Activated CD4-positive, alpha-beta T cell treated with anti-CD3 and anti-CD28 coated beads, Interleukin-2, Interleukin-6, amounts not matched to agents 100 ng/mL and 50 ng/mL, durations not matched to agents 16 hours and 8 hours (primary cell): Measurements from ENCODE around the gene SLC26A11.
"Not testable (repeated sequence)": the region's sequence is repeated elsewhere in the genome, so short reads cannot be mapped to it uniquely, and the experiment has no call there.

Experiments
- DNase-seq: peaks from one replicate; pipeline ENCODE4 v3.0.0-alpha.2; 2020

Gene SLC26A11

DNA sequence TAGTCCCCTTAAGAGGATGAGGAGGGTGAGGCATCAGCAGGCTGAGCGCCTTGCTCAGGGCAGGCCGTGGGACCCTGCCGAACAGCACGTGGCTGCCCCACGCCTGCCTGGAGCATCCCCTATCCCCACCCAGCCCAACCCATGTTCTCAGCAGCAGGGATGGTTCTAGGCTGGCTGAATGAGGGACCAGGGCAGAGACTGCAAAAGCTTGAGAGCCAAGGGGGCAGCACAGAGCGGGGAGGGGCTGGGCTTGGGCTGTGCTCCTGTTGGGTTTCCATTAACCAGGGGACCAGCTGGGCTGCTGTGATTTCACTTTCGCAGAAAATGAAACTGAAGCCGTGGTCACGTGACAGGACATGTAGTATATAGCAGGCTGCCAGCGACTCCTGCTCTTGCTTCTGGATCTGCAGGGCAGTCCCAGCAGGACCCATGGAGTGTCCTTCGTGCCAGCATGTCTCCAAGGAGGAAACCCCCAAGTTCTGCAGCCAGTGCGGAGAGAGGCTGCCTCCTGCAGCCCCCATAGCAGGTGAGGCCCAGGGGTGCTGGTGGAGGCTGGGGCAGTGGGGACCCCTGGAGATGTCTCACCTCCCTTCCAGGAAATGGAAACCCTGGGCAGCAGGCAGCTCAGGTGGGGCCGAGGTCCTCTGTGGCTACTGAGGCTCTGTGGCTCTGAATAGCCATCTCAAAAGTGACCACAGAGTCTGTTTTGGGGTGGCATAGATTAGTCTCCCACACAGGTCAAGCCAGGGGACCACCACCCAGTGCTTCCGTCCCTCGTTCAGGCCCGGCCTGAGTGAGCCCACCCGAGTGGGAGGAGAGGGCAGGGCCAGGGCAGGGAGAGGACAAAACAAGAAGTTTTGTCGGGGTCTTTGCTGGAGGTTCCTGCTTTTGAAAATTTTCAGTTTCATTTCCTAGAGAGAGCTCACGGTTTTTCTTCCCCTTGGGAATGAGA, 43.3 kb downstream of the SLC26A11 start:
- DNase-seq = peak; percentile 96

DNA sequence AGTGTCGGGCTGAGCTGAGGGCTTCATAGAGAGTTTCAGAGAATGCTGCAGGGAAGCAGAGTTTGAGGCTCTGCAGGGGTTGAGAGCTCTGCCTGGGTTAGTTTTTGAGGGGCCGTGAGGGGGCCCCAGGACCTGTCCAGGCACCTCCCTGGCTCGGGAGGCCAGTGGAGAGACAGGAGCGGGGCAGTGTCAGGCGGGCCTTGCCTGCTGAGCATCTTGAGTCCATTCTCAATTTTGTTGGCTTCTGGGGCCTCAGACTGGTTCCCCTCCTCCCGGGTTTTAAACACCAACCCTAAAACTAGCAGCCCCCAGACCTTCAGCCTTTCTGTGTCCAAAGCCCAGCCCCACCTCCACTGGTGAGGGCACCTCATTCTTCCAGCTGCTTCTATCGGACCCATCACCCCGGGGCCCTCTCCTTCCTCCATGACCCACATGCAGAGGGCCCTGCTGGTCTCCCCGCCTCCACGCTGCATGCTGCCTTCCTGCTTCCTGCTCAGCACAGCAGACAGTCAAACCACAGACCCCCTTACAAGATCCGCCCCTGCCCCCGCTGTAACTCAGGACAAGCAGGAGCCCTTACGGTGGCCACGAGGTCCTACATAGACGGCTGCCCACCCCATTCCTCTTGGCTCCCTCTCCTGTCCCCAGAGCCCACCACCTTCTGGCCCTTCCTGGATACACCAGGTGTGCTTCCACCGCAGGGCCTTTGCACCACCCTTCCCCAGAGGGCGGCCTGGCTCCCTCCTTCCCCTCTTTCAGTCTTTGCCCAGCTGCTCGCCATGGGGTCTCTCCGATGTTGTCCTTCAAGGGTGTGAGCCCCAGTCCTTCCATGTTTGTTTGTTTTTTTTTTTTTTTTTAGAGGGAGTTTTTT, 44.2 kb downstream of the SLC26A11 start:
- DNase-seq = peak; percentile 76

DNA sequence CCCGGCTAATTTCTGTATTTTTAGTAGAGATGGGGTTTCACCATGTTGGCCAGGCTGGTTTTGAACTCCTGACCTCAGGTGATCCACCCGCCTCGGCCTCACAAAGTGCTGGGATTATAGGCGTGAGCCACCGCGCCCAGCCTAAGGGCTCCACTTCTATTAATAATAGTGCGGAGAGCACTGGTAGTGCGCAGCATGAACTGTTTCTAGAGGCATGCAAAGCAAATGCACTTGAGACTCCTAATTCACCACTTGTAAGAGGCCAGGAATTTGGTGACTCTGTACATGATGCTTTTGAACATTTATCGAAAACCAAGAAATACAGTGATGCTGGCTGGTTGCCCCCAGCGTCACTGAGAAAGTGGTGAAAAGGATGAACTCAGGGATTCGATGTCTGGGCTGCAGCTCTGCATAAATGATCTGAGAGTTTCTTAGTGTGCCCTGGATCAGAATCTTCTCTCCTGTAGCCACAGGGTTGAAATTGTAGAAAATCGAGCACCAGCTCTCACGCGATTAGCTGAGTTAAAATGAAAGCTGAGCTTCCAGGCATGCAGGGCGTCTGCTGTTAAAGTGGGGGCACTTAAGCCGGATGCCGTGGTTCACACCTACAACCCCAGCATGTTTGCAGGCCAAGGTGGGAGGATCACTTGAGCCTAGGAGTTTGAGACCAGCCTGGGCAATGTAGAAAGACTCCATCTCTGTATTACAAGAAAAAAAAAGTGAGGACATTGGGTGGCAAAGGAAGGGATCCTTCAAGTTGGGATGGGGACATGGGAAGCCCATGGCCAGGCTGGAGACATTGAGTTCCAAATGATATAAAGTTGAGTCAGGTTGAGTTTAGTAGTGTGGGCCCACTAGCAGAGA, 45.2 kb downstream of the SLC26A11 start:
- DNase-seq = peak; percentile 92

DNA sequence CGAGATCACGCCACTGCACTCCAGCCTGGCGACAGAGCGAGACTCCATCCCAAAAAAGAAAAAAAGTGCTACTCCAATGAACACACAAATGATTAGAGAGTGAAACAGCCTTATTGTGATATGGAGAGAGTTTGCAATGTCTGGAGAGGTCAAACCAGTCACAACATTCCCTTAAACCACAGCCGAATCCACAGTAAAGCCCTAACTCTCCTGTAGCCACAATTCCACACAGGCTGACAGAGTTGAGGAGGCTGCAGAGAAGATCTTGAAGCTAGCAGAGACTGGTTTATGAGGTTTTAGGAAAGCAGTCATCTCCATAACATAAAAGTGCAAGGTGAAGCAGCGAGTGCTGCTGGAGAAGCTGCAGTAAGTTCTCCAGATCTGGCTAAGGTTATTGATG, 47.2 kb downstream of the SLC26A11 start:
- DNase-seq = no peak

DNA sequence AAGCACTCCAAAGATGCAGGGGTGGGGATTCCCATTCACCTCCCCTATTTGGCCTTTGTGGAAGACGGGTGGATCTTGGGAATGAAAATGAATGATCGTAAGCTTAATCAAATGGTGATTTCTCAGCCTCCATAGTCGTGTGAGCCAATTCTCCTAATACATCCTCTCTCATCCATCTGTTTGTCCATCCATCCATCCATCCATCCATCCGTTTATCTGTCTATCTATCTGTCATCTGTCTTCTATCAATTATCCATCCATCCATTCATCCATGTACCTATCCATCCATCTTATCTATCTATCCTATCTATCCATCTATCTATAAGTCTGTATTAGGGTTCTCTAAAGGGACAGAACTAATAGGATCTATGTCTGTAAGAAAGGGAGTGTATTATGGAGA, 48.2 kb downstream of the SLC26A11 start:
- no peak for DNase-seq

DNA sequence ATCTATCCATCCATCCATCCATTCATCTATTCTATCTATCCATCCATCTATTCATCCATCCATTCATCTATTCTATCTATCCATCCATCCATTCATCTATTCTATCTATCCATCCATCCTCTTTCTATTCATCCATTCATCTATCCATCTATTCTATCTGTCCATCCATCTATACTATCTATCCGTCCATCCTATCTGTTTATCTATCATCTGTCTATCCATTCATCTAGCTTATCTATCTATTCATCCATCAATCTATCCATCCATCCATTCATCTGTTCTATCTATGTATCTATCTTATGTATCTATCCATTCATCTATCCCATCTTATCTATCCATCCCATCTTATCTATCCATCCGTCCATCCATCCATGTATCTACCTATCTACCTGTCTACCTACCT, 49.2 kb downstream of the SLC26A11 start:
- no peak for DNase-seq

DNA sequence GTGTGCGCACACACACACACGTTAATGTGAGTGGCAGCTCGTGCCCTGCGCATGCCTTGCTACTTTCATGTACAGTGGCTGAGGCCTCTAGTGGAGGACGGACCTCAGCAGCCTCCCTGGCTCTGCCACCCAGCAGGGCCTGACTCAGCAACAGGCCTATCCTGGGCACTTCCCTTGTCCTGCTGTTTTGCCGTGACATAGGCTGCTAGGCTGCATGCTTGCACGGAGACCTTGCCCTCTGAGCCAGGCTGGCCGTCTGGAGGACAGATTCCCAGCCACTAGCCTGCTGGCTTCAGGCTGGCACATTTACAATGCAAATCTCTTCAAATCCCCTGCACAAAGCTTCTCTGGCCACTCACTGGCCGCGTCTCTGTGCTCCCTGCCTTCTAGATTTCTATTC, 49.9 kb downstream of the SLC26A11 start:
- no peak for DNase-seq

DNA sequence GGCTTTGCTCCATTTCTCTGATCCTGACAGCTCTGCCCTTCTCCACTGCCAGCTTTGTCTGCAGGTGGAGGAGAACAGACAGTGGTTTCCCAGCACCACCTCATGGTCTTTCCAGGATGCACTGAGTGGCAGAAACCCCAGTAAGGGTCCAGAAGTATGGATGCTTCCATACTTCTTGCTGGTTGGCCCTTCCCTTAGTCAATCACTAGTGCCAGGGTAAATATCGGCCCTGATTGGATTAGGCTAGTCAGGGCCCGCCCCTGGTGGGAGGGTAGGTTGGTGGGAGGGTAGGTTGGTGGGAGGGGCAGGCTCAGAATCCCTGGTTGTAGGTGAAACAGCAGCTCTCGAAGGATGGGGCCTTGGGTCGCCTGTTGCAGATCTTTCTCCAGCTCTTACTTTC, 50.6 kb downstream of the SLC26A11 start:
- peak; percentile 80 for DNase-seq

DNA sequence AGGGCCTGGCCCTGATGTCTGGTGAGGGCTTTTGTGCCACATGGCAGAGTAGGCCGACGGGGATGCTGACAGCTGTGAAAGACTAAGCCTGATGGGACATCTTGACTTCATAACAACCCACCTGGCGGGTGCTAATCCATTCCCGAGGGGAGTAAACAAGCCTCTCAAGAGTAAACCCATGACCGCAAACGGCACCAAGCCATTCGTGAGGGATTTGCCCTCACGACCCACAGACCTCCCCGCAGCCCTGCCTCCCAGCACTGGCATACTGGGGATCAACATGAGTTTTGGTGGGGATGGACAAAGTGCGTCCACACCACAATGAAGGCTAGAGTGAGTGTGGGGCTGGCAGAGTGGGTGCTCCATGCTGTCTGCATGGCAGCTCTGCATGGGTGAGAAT, 52.1 kb downstream of the SLC26A11 start:
- no peak for DNase-seq

DNA sequence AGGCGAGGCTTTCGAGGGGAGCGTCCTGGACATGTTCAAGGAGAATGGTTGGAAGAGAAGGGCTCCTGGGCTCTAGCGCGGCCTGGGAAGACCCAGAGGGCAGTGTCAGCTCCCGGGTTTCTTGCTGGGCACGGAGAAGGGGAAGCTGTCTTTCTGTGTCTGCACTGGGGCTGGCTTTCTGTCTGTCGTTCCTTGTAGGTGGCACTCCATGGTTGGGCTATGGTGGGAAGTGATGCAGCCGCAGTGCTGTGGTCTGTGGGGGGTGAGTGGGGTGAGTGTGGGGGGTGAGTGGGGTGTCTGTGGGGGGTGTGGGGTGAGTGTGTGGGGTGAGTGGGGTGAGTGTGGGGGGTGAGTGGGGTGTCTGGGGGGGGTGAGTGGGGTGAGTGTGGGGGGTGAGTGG, 54.1 kb downstream of the SLC26A11 start:
- DNase-seq = no peak

DNA sequence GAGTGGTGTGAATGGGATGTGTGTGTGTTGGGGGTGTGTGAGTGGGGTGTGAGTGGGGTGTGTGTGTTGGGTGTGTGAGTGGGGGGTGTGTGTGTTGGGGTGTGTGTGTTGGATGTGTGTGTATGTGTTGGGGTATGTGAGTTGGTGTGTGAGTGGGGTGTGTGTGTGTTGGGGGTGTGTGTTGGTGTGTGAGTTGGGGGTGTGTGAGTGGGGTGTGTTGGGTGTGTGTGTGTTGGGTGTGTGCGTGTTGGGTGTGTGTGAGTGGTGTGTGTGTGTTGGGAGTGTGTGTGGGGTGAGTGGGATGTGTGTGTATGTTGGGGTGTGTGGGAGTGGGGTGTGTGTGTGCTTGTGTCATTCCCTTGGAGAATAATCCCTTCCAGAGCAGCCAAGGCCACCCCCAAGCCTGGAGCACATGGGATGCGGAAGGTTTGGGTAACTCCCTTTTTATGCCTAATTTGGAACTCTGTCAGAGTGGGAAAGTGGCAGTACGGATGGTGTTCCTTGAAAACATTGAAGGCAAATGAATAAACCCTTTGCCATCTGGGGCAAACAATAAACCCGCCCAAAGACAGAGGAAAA, 54.7 kb downstream of the SLC26A11 start:
- no peak for DNase-seq

DNA sequence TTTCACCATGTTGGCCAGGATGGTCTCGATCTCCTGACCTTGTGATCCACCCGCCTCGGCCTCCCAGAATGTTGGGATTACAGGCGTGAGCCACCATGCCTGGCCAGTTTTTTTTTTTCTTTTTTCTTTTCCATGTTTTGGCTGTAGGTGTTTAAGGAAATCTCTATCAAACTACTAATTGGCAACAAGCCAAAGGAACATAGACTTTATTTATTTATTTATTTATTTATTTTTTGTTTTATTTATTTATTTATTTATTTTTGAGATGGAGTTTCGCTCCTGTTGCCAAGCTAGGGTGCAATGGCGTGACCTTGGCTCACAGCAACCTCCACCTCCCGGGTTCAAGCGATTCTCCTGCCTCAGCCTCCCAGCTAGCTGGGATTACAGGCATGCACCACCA, 55.6 kb downstream of the SLC26A11 start:
- not testable (repeated sequence) for DNase-seq

DNA sequence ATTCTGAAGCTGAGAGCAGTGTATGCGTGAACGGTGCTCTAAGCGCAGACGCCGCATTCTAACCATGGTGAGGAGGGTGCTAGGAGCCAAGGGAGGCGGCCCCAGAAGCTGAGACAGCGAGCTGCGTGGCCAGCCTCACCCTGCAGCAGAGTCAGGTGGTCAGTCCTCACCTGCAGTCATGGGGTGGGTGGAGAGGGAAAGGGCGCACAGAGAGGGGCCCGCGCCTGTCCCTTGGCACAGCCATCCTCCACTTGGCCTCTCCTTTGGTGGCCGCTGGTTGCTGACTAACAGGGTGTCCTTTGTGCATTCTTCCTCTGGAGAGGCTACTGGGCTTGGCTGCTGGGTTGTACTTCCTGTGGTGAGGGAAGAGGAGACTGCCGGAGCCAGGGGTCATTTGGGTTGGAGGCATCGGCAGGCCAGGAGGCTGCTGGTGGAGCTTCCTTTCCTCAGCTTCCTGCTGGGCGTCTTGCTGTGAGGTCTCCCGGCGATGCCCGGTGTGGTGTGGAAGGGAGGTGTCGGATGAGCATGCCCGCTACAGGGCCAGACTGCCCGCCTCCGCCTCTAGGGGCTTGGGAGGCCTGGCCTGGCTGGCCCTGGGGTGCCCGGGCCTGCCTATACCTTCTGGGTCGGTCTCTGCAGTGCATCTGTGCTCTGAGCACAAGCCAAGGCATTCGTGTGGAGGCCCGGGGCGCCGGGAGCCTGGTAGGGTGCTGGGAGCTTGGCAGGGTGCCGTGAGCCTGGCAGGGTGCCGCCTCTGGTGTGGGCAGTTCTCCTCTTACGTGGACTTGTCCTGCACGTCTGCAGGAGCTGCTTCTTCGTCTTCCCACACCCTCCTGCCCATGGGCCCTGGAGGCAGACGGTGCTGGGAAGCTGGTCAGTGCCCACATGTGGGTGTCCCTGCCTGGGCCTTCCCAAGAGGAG, 57.8 kb downstream of the SLC26A11 start:
- no peak for DNase-seq

DNA sequence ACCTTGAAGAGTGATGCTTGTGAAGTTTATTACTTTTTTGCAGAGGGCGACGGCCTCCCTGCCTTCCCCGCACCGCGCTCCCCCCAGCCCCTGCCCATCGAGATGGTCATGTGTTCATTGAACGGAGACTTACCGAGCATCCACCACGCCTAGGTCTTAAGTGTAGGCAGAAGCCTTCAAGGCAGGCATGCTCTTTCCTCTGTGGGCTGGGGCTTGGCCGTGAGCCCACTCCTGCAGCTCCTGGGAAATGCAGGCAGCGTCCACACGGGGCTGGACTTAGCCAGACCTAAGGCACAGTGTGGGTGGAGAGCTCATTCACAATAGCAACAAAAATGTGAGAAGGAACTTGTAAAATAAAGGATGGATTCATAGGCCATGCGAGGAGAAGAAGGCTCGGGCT, 59.7 kb downstream of the SLC26A11 start:
- no peak for DNase-seq

DNA sequence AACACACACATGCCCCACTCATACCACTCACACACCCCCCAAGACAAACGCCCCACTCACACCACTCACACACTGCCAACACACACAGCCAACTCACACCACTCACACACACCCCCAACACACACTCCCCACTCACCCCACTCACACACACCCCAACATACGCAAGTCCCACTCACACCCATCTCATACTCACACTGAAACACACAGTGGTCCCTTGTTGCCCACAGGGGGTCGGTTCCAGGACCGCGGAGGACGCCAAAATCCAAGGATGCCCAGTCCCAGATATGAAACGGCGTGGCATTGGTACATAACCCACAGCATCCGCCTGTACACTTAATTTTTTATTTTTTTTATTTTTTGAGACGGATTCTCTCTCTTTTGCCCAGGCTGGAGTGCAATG, 61.3 kb downstream of the SLC26A11 start:
- no peak for DNase-seq

DNA sequence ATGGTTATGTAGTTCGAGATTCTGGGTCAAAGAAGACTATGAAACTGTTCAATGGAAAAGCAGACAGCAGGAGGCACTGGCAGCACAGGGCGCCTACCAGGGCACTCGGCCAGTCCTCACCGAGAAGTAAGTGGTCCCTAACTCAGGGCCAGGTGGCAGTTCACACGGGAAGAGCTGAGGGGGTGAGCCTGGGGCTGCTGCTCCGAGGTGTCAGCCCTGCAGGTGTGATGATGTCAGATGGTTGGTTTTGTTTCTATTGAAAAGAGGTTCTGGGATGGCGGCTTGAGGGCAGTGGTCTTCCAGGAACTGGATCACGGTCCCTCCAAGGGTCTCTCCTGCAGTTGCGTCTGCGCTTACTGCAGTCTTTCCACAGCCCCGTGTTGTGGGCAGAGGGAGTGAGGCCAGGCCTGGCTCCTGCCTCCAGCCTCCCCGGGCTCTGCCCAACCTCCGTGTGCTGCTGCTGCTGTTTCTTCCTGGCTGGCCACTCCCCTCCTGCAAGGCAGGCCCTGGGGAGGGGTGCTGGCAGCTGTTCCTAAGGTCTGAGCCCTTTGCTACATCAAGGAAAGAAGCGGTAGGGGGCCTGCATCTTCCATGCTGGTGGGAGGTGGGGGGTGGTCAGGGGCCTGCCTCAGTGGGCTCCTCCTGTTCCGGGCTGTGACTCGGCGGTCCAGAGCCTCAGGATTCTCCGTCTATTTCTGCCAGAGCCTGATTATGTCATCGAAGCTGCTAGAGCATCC, 63.1 kb downstream of the SLC26A11 start:
- DNase-seq = no peak

DNA sequence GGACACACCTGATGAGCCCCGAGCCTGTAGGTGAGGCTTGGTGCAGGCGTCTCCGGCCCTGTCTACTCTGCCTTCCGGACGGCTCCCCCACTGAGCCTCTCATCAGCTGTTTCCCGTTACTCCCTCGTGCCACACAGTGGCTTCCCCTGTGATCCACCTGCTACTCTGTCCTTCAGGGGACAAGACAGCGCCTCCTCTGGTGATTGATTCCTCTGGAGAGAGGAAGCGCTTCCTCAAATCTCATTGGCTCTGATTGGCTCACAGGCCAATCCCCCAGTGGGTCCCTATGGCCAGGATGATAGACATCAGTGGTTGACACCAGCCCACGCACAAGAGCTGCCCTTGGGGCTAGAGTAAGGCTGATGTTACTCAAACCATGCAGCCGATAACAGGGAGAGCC, 64.4 kb downstream of the SLC26A11 start:
- DNase-seq = no peak

DNA sequence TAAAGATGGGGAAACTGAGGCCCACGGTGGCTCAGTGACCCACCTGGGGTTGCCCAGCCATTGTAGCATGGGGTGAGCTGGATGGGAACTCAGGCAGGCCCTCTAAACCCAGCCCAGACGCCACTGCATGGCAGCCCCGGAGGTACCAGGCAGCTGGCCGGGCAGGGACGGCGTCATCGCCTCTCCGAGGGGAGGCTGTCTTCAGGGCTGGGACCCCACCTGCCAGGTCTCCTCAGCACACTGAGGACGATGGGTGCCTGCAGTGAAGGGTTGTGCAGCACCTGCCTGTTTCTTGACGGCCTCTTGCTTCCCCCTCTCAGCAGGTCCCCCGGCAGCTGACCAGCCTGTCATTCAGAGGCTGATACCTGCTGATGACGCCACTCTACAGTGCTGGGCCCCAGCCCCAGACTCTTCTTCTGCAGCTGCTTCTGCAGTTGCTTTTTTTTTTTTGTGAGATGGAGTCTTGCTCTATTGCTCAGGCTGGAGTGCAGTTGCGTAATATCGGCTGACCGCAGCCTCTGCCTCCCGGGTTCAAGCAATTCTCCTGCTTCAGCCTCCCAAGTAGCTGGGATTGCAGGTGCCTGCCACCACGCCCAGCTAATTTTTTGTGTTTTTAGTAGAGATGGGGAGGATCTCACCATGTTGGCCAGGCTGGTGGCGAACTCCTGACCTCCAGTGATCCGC, 65.2 kb downstream of the SLC26A11 start:
- no peak for DNase-seq

DNA sequence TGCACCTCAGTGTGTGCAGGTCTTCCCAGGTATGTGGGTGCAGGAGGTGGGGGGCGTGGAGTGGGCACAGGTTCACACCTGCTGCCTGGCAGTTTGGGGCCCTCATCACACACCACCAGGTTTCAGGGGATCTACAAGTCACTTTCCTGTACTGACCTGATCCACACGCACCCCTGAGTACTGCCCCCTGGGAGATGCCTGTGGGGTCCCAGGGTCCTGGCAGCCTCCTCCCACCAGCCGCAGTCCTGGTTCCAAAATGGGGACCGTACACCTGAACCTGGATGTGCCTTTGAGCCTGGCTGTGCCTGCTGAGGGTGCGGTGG, 66.4 kb downstream of the SLC26A11 start:
- no peak for DNase-seq

DNA sequence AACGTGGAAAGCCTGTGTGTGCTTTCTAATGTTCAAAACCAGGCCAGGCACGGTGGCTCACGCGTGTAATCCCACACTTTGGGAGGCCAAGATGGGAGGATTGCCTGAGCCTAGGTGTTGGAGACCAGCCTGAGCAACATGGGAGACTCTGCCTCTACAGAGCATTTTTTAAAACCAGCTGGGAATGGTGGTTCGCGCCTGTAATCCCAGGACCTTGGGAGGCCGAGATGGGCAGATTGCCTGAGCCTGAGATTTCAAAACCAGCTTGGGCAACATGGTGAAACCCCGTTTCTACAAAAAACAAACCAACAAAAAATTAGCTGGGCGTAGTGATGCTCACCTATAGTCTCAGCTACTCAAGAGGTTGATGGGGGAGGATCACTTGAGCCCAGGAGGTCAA, 66.8 kb downstream of the SLC26A11 start:
- no peak for DNase-seq
